SK-N-SH (cell line): ENCODE results near the gene KIT.

Source experiments
- POLR2AphosphoS5 ChIP-seq: IDR thresholded peaks from 2 replicates; pipeline ENCODE4 v1.6.1; 2012; ENCODE audit warnings: low read depth, low read length
- TF ChIP-seq, protein P1 (sequence below): IDR thresholded peaks from 2 replicates; pipeline ENCODE4 v1.4.0; 2012; ENCODE audit warnings: low read depth
- TF ChIP-seq, protein P2 (sequence below): fragments of 200-600 bp; sonication (generic); IDR thresholded peaks from 2 replicates; pipeline ENCODE4 v1.6.1; 2017; ENCODE audit warnings: antibody characterized with exemption, mild to moderate bottlenecking, moderate library complexity

DNA sequence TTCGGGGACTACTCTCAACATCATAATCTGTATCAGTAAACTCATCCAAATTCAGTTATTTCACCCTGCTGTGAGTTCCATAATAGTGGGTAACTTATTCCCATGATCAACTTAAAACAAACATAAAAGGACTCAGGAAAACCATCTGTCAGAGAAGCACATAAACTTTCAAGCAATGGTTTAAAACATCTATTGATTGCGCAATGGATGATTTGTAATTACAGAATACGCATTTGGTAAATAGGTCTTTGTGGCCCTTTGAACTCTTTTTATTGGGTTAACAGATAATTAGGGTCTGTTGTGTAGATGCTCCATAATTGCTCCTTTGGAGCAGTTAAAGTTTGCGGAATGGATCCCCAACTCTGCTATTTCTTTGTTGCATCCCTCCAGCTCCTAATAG, 115.3 kb downstream of the KIT start:
- TF ChIP-seq, protein P1, sequence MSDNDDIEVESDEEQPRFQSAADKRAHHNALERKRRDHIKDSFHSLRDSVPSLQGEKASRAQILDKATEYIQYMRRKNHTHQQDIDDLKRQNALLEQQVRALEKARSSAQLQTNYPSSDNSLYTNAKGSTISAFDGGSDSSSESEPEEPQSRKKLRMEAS: no peak
- TF ChIP-seq POLR2AphosphoS5: no peak
- TF ChIP-seq, protein P2, sequence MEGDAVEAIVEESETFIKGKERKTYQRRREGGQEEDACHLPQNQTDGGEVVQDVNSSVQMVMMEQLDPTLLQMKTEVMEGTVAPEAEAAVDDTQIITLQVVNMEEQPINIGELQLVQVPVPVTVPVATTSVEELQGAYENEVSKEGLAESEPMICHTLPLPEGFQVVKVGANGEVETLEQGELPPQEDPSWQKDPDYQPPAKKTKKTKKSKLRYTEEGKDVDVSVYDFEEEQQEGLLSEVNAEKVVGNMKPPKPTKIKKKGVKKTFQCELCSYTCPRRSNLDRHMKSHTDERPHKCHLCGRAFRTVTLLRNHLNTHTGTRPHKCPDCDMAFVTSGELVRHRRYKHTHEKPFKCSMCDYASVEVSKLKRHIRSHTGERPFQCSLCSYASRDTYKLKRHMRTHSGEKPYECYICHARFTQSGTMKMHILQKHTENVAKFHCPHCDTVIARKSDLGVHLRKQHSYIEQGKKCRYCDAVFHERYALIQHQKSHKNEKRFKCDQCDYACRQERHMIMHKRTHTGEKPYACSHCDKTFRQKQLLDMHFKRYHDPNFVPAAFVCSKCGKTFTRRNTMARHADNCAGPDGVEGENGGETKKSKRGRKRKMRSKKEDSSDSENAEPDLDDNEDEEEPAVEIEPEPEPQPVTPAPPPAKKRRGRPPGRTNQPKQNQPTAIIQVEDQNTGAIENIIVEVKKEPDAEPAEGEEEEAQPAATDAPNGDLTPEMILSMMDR: no peak
